Heart right ventricle (tissue), 16 donors: ENCODE measurements around the gene LTBP2. TPM values are rescaled to one million over a fixed set of nuclear protein-coding genes. Genes with fewer than 3 reads are reported as not detected.

ENCODE experiments used
- ATAC-seq, 8 donors: fragments of 200-7000 bp; cut with Tn5 transposase; one replicate each; pipeline ENCODE4 v1.9.1; 2020; ENCODE audit warnings: mild to moderate bottlenecking in 8 of 8, moderate library complexity in 8 of 8, moderate number of reproducible peaks in 1 of 8
- DNase-seq, 2 donors: peaks; one replicate each; pipeline ENCODE4 v3.0.0-alpha.2; 2020
- H3K27ac ChIP-seq, 10 donors: fragments of 200-600 bp; sonication (generic) in 2 of 10; one replicate each; pipeline versions ENCODE4 v1.5.0 to v1.8.0; 2020 to 2022; ENCODE audit warnings: mild to moderate bottlenecking in 3 of 10
- H3K27me3 ChIP-seq, 7 donors: fragments of 200-600 bp; one replicate each; pipeline ENCODE4 v1.8.0; 2021 to 2022; ENCODE audit warnings: mild to moderate bottlenecking in 2 of 7
- H3K36me3 ChIP-seq, 9 donors: fragments of 200-600 bp; sonication (generic) in 1 of 9; one replicate each; pipeline versions ENCODE4 v1.5.0 to v1.8.0; 2020 to 2022; ENCODE audit warnings: mild to moderate bottlenecking in 2 of 9
- H3K4me1 ChIP-seq, 9 donors: fragments of 200-600 bp; sonication (generic) in 1 of 9; one replicate each; pipeline versions ENCODE4 v1.5.0 to v1.8.0; 2020 to 2022; ENCODE audit warnings: mild to moderate bottlenecking in 4 of 9
- H3K4me3 ChIP-seq, 10 donors: fragments of 200-600 bp; sonication (generic) in 2 of 10; one replicate each; pipeline versions ENCODE4 v1.5.0 to v1.8.0; 2020 to 2022; ENCODE audit warnings: mild to moderate bottlenecking in 7 of 10, moderate library complexity in 2 of 10
- H3K9me3 ChIP-seq, 11 donors: fragments of 200-600 bp in 10 of 11; sonication (generic) in 2 of 11; one replicate each; pipeline versions ENCODE4 v1.5.0 to v1.8.0; 2013 to 2022; ENCODE audit warnings: mild to moderate bottlenecking in 2 of 11, control low read depth in 1 of 11, moderate library complexity in 1 of 11
- WGBS, 2 donors: extraction: QIAGEN DNeasy Blood & Tissue Kit; methylation state at CpG; one replicate each; pipeline ENCODE4 v1.1.7; 2013; ENCODE audit warnings: inconsistent platforms in 1 of 2; 5-methylcytosine and 5-hydroxymethylcytosine counted together
- intact Hi-C, 10 donors: fragments of 100-400 bp; cut with DNase I; formaldehyde crosslinking; loops; one replicate each; pipeline versions ENCODE4 v1.11.1 to v1.14.2; 2022
- polyA plus RNA-seq, 2 donors: library from polyadenylated mRNA; stranded (reverse); fragments of 200-250 nt; gene quantifications; one replicate each; pipeline ENCODE4 v1.2.3, GENCODE V29; 2013
- total RNA-seq, 10 donors: library from RNA; stranded (reverse); fragmentation: NEBNext Ultra II Directional in 3 of 10; extraction: Animal tissue kit (Norgen Biotek cat#: 25700) in 3 of 10; gene quantifications; one replicate each; pipeline versions ENCODE4 v1.2.1 to v1.2.4, GENCODE V29; 2021 to 2023
- TF ChIP-seq, protein P1 (sequence below), 9 donors: fragments of 200-600 bp; sonication (generic) in 2 of 9; IDR thresholded peaks; one replicate each; pipeline versions ENCODE4 v1.5.0 to v1.8.0; 2021 to 2022; ENCODE audit warnings: antibody characterized with exemption in 9 of 9, mild to moderate bottlenecking in 5 of 9, moderate library complexity in 1 of 9
- donor health status: Arrhythmogenic right ventricular cardiomyopathy.
- donor health status: ischemic (EF 13 %, LVEDD 7.1; RV severe dilation, severe dysfunction).
- donor health status: healthy with polysubstance abuse.
- donor health status: DM: no; HTN: yes; CAD: no.
- donor health status: DM: no; HTN: no; CAD: no.
- donor health status: ischemic (EF 25% LVEDD 6.9; RV normal size, moderate dysfunction).
- donor health status: ischemic (EF 25% LVEDD 5.7; RV mildly dilated, moderate dysfunction).
- donor health status: healthy.
- donor health status: DM: yes; HTN: yes; CAD: no.
- donor health status: Ischemic cardiomyopathy.
- donor health status: ischemic (EF 35%, LVEDD 5.7; RV mildly dilated, moderate dysfunction).
- donor health status: nonischemic (EF 11% LVEDD 7.7; RV severe dilation, severe dysfunction).
- donor health status: DM: yes; HTN: yes; CAD: no.
- donor health status: PGD.
- donor health status: ischemic (EF 29% LVEDD 5.4; RV normal size, mild dysfunction).
- donor health status: nonischemic (EF 23%, LVEDD 6.1; RV moderate dilation, normal function).

The LTBP2 gene
- total and polyA plus RNA-seq, 12 donors = 3.5 to 50.3 (median 17.3) TPM

- no peak overlapping the region for H3K4me3 ChIP-seq
- no peaks in the 10 kb centered on the region for H3K9me3 ChIP-seq
- no peaks in the 10 kb centered on the region for H3K27me3 ChIP-seq
- H3K36me3 ChIP-seq = no peaks in the 10 kb centered on the region
- ATAC-seq (no peak), DNase-seq (no peak)
- TF ChIP-seq, protein P1, sequence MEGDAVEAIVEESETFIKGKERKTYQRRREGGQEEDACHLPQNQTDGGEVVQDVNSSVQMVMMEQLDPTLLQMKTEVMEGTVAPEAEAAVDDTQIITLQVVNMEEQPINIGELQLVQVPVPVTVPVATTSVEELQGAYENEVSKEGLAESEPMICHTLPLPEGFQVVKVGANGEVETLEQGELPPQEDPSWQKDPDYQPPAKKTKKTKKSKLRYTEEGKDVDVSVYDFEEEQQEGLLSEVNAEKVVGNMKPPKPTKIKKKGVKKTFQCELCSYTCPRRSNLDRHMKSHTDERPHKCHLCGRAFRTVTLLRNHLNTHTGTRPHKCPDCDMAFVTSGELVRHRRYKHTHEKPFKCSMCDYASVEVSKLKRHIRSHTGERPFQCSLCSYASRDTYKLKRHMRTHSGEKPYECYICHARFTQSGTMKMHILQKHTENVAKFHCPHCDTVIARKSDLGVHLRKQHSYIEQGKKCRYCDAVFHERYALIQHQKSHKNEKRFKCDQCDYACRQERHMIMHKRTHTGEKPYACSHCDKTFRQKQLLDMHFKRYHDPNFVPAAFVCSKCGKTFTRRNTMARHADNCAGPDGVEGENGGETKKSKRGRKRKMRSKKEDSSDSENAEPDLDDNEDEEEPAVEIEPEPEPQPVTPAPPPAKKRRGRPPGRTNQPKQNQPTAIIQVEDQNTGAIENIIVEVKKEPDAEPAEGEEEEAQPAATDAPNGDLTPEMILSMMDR (IDR thresholded peaks at IDR 0.05) = no peak
- peaks cover 13 to 87% (median 52%) of the 10 kb centered on the region in 9 donors for H3K4me1 ChIP-seq
- H3K27ac ChIP-seq = peak overlapping the region in 8 of 10 donors; percentile 51 to 88 (median 68)
- WGBS, 2 donors = 87% methylated on average over 5 of the region's 5 CpGs
- intact Hi-C loops = no loop called here
Observed at GRCh38 chr14:74570696-74571095, 41.3 kb downstream of the LTBP2 start.

- Histone ChIP-seq H3K27ac (peak overlapping the region in 6 of 10 donors; percentile 39 to 88 (median 68)), H3K9me3 (no peaks in the 10 kb centered on the region), H3K36me3 (no peaks in the 10 kb centered on the region), H3K4me3 (no peak overlapping the region), H3K27me3 (no peaks in the 10 kb centered on the region), H3K4me1 (peaks cover 12 to 82% (median 50%) of the 10 kb centered on the region in 9 donors)
- ATAC-seq = peak in 1 of 8 donors; percentile 15
- WGBS, 2 donors = 66 to 72% methylated on average over 8 of the region's 8 CpGs
- TF ChIP-seq, protein P1 (IDR thresholded peaks at IDR 0.05) = no peak
- no peak for DNase-seq
- intact Hi-C loops = no loop called here
Observed at GRCh38 chr14:74569806-74570591, 42.0 kb downstream of the LTBP2 start.

GRCh38 chr14:74569387-74569786 is 42.6 kb downstream of the LTBP2 start:
- TF ChIP-seq, protein P1 (IDR thresholded peaks at IDR 0.05) = no peak
- intact Hi-C loops = no loop called here
- Histone ChIP-seq H3K36me3 (no peaks in the 10 kb centered on the region), H3K4me1 (peaks cover 12 to 81% (median 50%) of the 10 kb centered on the region in 9 donors), H3K27me3 (no peaks in the 10 kb centered on the region), H3K9me3 (no peaks in the 10 kb centered on the region), H3K4me3 (no peak overlapping the region), H3K27ac (peak overlapping the region in 6 of 10 donors; percentile 39 to 88 (median 68))
- 57 to 81% methylated on average over 2 of the region's 2 CpGs for WGBS, 2 donors
- ATAC-seq = no peak
- no peak for DNase-seq

GRCh38 chr14:74568911-74569310 is 43.1 kb downstream of the LTBP2 start:
- Histone ChIP-seq H3K4me1 (peaks cover 12 to 81% (median 50%) of the 10 kb centered on the region in 9 donors), H3K27me3 (no peaks in the 10 kb centered on the region), H3K27ac (peak overlapping the region in 5 of 10 donors; percentile 39 to 88 (median 74)), H3K4me3 (no peak overlapping the region), H3K9me3 (no peaks in the 10 kb centered on the region), H3K36me3 (no peaks in the 10 kb centered on the region)
- WGBS, 2 donors = 28 to 40% methylated on average over 3 of the region's 3 CpGs
- ATAC-seq (peak in 3 of 8 donors; percentile 17 to 48 (median 35)), DNase-seq (no peak)
- intact Hi-C loops = no loop called here
- TF ChIP-seq, protein P1 (IDR thresholded peaks at IDR 0.05) = no peak
